Ishikawa (cell line): Measurements from ENCODE around the gene VAMP8.

Source experiments
- CEBPB ChIP-seq: IDR thresholded peaks from 2 replicates; pipeline ENCODE4 v1.6.1; 2012
- CREB1 ChIP-seq: IDR thresholded peaks from 2 replicates; pipeline ENCODE4 v1.6.1; 2012; ENCODE audit warnings: low read depth
- EGR1 ChIP-seq: IDR thresholded peaks from 2 replicates; pipeline ENCODE4 v1.6.1; 2012
- EP300 ChIP-seq: IDR thresholded peaks from 2 replicates; pipeline ENCODE4 v1.6.1; 2012; ENCODE audit warnings: borderline replicate concordance
- FOXM1 ChIP-seq: IDR thresholded peaks from 2 replicates; pipeline ENCODE4 v1.6.1; 2012; ENCODE audit warnings: low read depth, borderline replicate concordance
- MAX ChIP-seq: IDR thresholded peaks from 2 replicates; pipeline ENCODE4 v1.6.1; 2012
- NFIC ChIP-seq: IDR thresholded peaks from 2 replicates; pipeline ENCODE4 v1.6.1; 2012
- RAD21 ChIP-seq: IDR thresholded peaks from 2 replicates; pipeline ENCODE4 v1.6.1; 2012; ENCODE audit warnings: low read depth
- REST ChIP-seq: IDR thresholded peaks from 2 replicates; pipeline ENCODE4 v1.6.1; 2012; ENCODE audit warnings: low read depth, mild to moderate bottlenecking
- TAF1 ChIP-seq: IDR thresholded peaks from 2 replicates; pipeline ENCODE4 v1.6.1; 2012; ENCODE audit warnings: low read depth, mild to moderate bottlenecking
- TCF12 ChIP-seq: IDR thresholded peaks from 2 replicates; pipeline ENCODE4 v1.6.1; 2012; ENCODE audit warnings: low read depth
- TEAD4 ChIP-seq: IDR thresholded peaks from 2 replicates; pipeline ENCODE4 v1.6.1; 2012
- USF1 ChIP-seq: IDR thresholded peaks from 2 replicates; pipeline ENCODE4 v1.6.1; 2012
- YY1 ChIP-seq: IDR thresholded peaks from 2 replicates; pipeline ENCODE4 v1.6.1; 2012; ENCODE audit warnings: low read depth
- ZBTB7A ChIP-seq: IDR thresholded peaks from 2 replicates; pipeline ENCODE4 v1.6.1; 2012; ENCODE audit warnings: low read depth

Gene VAMP8

GRCh38 chr2:85598594-85599340 is 21.4 kb downstream of the VAMP8 start:
- no peak for TF ChIP-seq USF1

GRCh38 chr2:85599468-85600234 is 22.3 kb downstream of the VAMP8 start:
- TF ChIP-seq CREB1 (no peak), EP300 (no peak), NFIC (no peak), FOXM1 (no peak), MAX (no peak), TCF12 (no peak), ZBTB7A (no peak), RAD21 (no peak), USF1 (no peak), EGR1 (no peak), TEAD4 (no peak), CEBPB (no peak), TAF1 (no peak), REST (no peak)

GRCh38 chr2:85600235-85600575 is 22.8 kb downstream of the VAMP8 start:
- TF ChIP-seq MAX (no peak), ZBTB7A (no peak), FOXM1 (no peak), EGR1 (no peak), TCF12 (no peak), TEAD4 (no peak), CREB1 (no peak), NFIC (no peak), RAD21 (no peak), USF1 (no peak), CEBPB (no peak), TAF1 (no peak), YY1 (no peak)

GRCh38 chr2:85600951-85601770 is 23.8 kb downstream of the VAMP8 start:
- TF ChIP-seq REST (no peak), TCF12 (no peak), EGR1 (no peak), FOXM1 (no peak), RAD21 (no peak), EP300 (no peak), CEBPB (no peak), TEAD4 (no peak), YY1 (no peak), ZBTB7A (no peak), CREB1 (no peak), NFIC (no peak), TAF1 (no peak), MAX (no peak), USF1 (no peak)
